ENCODE data around the gene MUC4. TPM values are rescaled to one million over a fixed set of nuclear protein-coding genes. Genes with fewer than 3 reads are reported as not detected.
"Not testable (repeated sequence)": the region's sequence is repeated elsewhere in the genome, so short reads cannot be mapped to it uniquely, and the experiment has no call there.

MUC4 gene
- total RNA-seq, 2 donors from 2014 or later = 0.35 to 2.3 TPM

GRCh38 chr3:195828762-195829161, 17.0 kb upstream of the MUC4 start:
- Mint-ChIP-seq H3K36me3 (ENCODE audit: low read depth) (no peaks in the 10 kb centered on the region), H3K4me3 (no peak overlapping the region), H3K27ac (no peak overlapping the region), H3K9me3 (no peaks in the 10 kb centered on the region), H3K4me1 (peaks cover 2% of the 10 kb centered on the region), H3K27me3 (ENCODE audit: insufficient read depth) (no peaks in the 10 kb centered on the region)
- H3K4me1 ChIP-seq (ENCODE audit: control insufficient read depth, insufficient read depth, low read length) = peaks cover 4% of the 10 kb centered on the region
- no peak overlapping the region for H3K9ac ChIP-seq (ENCODE audit: extremely low read depth, low read length, poor library complexity, severe bottlenecking)
- no peak for TF ChIP-seq CTCF (conservative IDR thresholded peaks at IDR 0.05)
- 90 to 95% methylated on average over 9 of the region's 9 CpGs for WGBS, 2 experiments (ENCODE audit: insufficient coverage in 1 of 2, insufficient read length in 1 of 2)
- H3K27ac ChIP-seq (ENCODE audit: low read depth, low read length) = no peak overlapping the region
- no peak for DNase-seq
- no peaks in the 10 kb centered on the region for H3K36me3 ChIP-seq (ENCODE audit: control insufficient read depth, insufficient read depth, low read length)
- no peaks in the 10 kb centered on the region for H3K27me3 ChIP-seq (ENCODE audit: control insufficient read depth, insufficient read depth, low read length, poor library complexity, severe bottlenecking)
- no peaks in the 10 kb centered on the region for H3K9me3 ChIP-seq (ENCODE audit: control insufficient read depth, low read length)
- H3K4me3 ChIP-seq (ENCODE audit: low read length) = no peak overlapping the region

DNA sequence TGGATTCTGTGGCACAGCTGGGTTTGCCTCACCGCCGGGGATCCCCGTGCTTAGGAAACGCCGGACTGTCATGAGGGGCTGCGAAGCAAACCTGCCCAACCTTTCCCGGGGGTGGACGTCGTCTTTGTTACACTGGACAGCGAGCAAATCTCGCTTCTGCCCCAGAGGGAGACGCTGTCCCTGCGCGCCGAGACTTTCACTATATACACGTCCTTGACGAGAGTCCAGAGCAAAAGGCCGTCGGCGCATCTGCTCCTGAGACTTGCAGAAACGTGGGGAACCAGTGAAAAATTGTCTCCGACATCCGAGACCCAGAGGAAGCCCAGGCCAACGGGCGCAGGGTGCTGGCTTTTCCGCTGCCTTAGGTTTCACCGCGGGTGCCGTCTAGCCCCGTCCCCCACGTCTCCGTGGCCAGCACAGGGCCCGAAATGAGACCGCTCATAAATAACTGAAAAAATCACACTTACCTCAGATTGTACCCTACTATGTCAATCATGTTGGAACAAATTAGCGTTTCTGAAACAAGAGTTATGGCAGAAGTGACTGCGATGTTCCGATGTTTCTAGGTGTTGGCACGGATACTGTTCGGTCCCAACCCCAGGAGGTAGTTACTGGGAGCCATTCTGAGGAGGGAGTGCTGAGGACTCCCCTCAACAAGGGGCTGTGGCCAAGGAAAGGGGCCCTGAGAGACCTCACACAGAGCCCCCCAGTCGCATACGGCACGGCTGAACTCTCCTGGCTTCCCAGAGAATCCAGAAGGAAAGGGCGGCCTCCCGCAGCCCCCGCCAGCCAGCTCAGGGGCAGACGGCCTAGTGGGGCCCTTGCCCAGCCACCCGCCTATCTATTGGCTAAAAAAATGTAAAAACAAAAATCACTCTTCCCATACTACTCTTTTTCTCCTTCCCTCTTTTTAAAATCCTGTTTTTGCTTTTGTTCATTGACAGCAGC, 14.4 kb upstream of the MUC4 start:
- 94 to 98% methylated on average over 32 to 47 of the region's 47 CpGs for WGBS, 2 experiments (ENCODE audit: insufficient coverage in 1 of 2, insufficient read length in 1 of 2)
- no peak overlapping the region for H3K4me3 ChIP-seq (ENCODE audit: low read length)
- no peak for DNase-seq
- no peak overlapping the region for H3K9ac ChIP-seq (ENCODE audit: extremely low read depth, low read length, poor library complexity, severe bottlenecking)
- no peak for TF ChIP-seq CTCF (conservative IDR thresholded peaks at IDR 0.05)
- Mint-ChIP-seq H3K4me3 (no peak overlapping the region), H3K9me3 (no peaks in the 10 kb centered on the region), H3K27ac (no peak overlapping the region), H3K4me1 (peaks cover 10% of the 10 kb centered on the region), H3K36me3 (ENCODE audit: low read depth) (no peaks in the 10 kb centered on the region), H3K27me3 (ENCODE audit: insufficient read depth) (no peaks in the 10 kb centered on the region)
- H3K27me3 ChIP-seq (ENCODE audit: control insufficient read depth, insufficient read depth, low read length, poor library complexity, severe bottlenecking) = no peaks in the 10 kb centered on the region
- no peaks in the 10 kb centered on the region for H3K9me3 ChIP-seq (ENCODE audit: control insufficient read depth, low read length)
- no peak overlapping the region for H3K27ac ChIP-seq (ENCODE audit: low read depth, low read length)
- no peaks in the 10 kb centered on the region for H3K36me3 ChIP-seq (ENCODE audit: control insufficient read depth, insufficient read depth, low read length)
- peaks cover 4% of the 10 kb centered on the region for H3K4me1 ChIP-seq (ENCODE audit: control insufficient read depth, insufficient read depth, low read length)

DNA sequence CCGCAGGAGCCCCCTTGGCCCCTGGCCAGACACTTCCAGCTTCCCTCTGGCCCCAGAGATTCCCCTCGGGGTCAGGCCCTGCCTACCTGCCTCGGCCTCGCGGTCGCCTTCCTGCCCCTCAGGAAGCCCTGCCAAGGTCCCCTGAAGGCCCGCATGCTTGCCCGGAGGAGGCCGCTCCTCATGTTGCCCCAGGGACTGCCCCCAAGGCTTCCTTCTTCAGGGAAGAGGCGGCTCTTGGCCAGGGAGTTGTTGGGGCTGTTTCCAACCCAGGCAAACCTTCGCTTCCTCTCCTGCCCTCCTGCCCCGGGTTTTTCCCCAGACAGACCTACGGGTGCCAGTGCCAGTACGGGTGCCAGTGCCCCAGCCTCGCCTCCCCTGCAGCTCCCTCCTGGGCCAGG, 13.5 kb upstream of the MUC4 start:
- no peak for DNase-seq
- Histone ChIP-seq H3K4me3 (ENCODE audit: low read length) (no peak overlapping the region), H3K27ac (ENCODE audit: low read depth, low read length) (no peak overlapping the region), H3K9me3 (ENCODE audit: control insufficient read depth, low read length) (no peaks in the 10 kb centered on the region), H3K4me1 (ENCODE audit: control insufficient read depth, insufficient read depth, low read length) (peaks cover 4% of the 10 kb centered on the region), H3K9ac (ENCODE audit: extremely low read depth, low read length, poor library complexity, severe bottlenecking) (no peak overlapping the region), H3K27me3 (ENCODE audit: control insufficient read depth, insufficient read depth, low read length, poor library complexity, severe bottlenecking) (no peaks in the 10 kb centered on the region), H3K36me3 (ENCODE audit: control insufficient read depth, insufficient read depth, low read length) (no peaks in the 10 kb centered on the region)
- Mint-ChIP-seq H3K4me3 (no peak overlapping the region), H3K27me3 (ENCODE audit: insufficient read depth) (no peaks in the 10 kb centered on the region), H3K27ac (no peak overlapping the region), H3K4me1 (peaks cover 10% of the 10 kb centered on the region), H3K36me3 (ENCODE audit: low read depth) (no peaks in the 10 kb centered on the region), H3K9me3 (no peaks in the 10 kb centered on the region)
- WGBS, 2 experiments (ENCODE audit: insufficient coverage in 1 of 2, insufficient read length in 1 of 2) = 91 to 94% methylated on average over 12 to 15 of the region's 15 CpGs
- TF ChIP-seq CTCF (conservative IDR thresholded peaks at IDR 0.05) = no peak

GRCh38 chr3:195824425-195825190, 12.9 kb upstream of the MUC4 start:
- H3K9ac ChIP-seq (ENCODE audit: extremely low read depth, low read length, poor library complexity, severe bottlenecking); H3K27ac ChIP-seq (ENCODE audit: low read depth, low read length); H3K27ac Mint-ChIP-seq; H3K27me3 Mint-ChIP-seq (ENCODE audit: insufficient read depth); H3K27me3 ChIP-seq (ENCODE audit: control insufficient read depth, insufficient read depth, low read length, poor library complexity, severe bottlenecking); H3K4me1 ChIP-seq (ENCODE audit: control insufficient read depth, insufficient read depth, low read length); H3K9me3 Mint-ChIP-seq; H3K36me3 ChIP-seq (ENCODE audit: control insufficient read depth, insufficient read depth, low read length); H3K4me3 Mint-ChIP-seq; DNase-seq; H3K36me3 Mint-ChIP-seq (ENCODE audit: low read depth); H3K4me3 ChIP-seq (ENCODE audit: low read length); H3K9me3 ChIP-seq (ENCODE audit: control insufficient read depth, low read length): not testable (repeated sequence)
- 87 to 92% methylated on average over 9 to 13 of the region's 13 CpGs for WGBS, 2 experiments (ENCODE audit: insufficient coverage in 1 of 2, insufficient read length in 1 of 2)
- H3K4me1 Mint-ChIP-seq = peaks cover 10% of the 10 kb centered on the region
